HG02798 (cell line): ENCODE measurements around the gene CYB561D2.

Experiments
- ATAC-seq: cut with Tn5 transposase; IDR thresholded peaks from one replicate; pipeline ENCODE4 v1.9.1; 2021; ENCODE audit warnings: mild to moderate bottlenecking; ENCODE audit not compliant: unreplicated experiment, poor library complexity

CYB561D2 gene

DNA sequence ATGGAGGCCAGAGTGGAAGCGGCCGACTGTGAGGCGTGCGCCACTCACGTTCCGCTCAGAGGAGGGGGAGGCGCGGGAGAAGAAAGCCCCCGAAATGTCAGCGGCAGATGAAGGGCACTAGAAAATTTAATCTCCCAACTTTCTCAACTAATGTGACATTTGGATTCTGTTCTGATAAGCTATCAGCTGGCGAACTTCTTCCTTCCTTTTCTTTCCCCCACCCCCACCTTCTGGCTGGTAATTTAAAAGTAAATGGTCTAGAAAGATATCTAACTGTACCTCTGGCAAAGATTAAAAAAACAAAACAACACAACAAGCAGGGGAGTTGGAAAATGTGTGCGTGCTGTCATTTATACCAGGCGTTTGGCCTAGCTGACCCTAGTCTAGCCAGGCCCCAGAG, 35.1 kb downstream of the CYB561D2 start:
- ATAC-seq: no peak

DNA sequence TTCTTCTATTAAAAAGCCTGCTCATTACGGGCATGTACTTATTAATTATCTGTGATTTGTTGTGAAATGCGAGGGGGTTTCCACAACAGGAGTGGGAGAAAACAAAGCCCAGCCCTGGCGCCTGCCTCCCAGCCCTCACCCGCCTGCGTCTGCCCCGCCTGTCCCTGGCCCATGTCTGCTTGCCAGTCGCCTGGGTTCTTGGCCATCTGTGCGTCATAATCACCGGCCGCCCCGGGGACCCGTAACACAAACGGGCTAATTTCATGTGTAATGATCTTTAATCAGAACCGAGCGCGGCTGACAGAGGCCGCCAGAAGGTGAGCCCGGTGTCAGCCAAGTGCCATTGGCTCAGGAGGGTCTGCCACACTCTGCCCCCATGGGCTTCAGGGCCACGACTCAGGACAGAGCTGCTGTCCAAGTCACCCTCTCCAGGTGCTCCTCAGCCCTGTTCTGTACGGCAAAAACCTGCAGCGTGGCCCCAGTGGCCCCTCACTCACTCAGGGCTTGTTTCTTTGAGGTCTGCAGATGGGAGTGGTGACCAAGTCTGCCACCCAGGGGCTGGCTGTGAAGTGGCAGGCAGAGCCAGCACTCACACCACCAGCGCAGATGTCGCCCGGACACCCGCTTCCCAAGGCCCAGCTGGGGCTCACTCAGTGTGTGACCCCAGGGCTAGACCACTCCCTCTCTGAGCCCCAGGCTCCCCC, 37.5 kb downstream of the CYB561D2 start:
- ATAC-seq: no peak

DNA sequence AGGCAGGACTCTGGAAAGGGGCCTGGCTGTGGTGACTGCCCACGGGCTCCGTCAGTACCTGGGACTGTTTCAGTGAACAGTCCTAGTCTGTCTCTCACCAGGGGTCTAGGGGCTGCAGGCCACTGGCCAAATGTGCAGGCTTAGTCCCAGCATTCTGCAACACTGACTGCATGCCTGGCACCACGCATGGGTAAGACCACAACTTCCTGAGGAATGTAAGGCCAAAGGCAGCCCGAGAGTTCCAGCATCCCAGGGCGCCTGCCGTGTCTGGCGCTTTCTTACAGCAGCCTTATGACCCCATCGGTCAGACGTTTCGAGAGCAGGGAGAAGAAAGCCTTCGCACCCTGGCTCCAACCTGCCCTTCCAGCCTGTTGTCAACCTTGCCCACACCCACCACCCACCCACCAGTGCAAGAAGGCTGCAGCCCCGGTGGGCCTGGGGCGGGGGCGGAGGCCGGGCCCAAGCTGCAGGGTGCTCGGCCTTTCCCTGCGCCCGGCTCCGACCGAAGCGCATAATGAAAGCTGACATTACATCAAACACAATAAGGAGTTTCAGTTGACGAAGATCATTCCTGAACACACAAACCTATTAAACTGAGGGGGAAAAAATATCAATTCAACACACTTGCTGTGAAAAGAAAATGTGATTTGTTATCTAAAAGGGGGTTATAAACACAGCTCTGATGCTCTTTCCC, 38.2 kb downstream of the CYB561D2 start:
- no peak for ATAC-seq

DNA sequence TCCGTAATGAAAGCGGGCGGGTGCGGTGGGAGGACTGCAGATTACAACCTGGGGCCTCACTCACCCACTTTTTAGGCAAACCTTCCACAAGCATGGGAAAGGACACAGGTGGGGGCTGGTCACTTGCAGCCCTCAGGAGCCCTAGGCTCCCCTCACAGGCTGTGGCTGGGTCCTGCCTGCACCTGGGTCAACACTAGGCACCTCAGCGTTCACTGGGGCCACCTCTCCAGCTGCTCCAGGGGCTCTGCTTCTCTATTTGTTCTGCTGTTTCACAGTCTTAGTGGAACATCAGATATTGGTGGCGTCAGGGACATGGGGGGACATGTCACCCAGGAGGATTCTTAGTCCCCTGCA, 38.7 kb downstream of the CYB561D2 start:
- no peak for ATAC-seq

DNA sequence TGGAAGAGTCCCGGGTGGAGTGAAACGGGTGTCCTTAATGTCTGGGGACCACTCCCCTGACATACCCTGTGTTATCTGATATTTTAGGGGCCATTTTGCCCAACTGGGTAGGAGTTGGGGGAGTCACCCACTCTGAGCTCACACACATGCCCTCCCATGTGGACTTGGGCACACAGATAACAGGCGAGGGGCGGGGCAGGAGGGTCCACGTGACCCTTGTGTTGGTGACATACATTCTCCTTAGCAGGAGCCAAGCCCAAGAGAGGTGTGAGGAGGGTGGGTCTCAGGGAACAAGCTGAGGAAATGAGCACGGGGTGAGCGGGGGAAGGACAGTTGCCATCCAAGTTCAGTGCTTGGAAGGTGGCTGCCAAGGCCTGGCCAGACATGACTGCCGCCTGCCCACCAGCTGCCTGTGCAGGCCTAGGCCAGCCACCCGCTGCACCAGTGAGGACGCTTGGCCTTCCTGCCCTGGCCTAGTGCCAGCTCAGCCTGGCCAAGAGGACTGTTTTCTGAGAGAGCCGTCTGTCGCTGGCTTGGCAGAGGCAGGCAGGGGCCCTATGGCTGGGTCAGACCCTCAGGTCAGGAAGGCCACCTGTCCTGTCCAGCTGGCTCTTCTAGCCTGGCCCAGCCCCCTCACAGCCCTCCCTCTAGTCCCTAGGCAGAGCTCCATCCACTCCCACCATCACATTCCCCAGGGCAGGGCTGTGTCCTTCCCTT, 40.0 kb downstream of the CYB561D2 start:
- ATAC-seq: no peak

DNA sequence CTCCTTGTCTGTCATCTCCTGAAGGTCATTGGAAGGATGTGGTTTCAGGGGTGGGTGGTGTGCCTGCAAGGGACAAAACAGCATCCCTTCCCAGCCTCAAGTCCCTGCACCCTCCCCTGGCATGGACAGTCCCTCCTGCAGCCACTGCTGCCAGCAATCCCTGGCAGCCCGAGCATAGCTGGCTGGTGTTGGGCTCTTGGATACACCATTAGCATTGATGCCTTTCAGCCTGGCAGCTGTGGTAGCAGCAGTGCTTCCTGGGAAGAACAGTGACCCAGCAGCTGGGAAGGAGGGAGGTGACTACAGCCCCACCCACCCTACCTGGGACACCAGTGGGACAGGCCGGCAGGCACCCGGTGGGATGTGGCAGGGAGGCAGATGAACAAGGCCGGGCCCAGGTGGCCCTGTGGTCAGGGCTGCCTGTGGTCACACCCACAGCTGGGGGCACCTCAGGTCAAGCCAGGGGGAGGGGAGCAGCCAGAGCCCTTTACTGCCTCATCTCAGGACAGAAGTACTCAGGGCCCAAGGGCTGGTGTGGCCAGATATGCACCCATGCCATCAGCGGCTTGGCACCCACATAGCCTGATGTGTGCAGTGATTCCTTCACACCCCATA, 41.5 kb downstream of the CYB561D2 start:
- ATAC-seq: no peak

DNA sequence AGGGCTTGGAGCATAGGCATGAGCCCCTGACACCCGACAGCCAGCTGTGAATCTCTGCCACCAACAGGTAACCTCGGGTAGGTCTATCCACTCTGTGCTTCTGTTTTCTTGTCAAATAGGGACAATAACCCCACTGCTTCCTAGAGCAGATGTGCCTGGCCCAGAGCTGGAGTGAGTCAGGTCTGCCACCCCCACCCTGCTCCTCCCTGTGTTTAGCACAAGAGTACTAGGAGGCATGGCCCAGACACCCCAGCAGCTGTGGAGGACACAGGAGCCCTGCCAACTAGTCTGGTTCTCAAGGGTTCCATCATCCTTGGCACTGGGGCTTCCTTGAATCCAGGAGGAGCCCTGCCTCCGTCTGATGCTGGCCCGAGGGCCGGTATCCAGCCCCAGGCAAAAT, 42.4 kb downstream of the CYB561D2 start:
- no peak for ATAC-seq

DNA sequence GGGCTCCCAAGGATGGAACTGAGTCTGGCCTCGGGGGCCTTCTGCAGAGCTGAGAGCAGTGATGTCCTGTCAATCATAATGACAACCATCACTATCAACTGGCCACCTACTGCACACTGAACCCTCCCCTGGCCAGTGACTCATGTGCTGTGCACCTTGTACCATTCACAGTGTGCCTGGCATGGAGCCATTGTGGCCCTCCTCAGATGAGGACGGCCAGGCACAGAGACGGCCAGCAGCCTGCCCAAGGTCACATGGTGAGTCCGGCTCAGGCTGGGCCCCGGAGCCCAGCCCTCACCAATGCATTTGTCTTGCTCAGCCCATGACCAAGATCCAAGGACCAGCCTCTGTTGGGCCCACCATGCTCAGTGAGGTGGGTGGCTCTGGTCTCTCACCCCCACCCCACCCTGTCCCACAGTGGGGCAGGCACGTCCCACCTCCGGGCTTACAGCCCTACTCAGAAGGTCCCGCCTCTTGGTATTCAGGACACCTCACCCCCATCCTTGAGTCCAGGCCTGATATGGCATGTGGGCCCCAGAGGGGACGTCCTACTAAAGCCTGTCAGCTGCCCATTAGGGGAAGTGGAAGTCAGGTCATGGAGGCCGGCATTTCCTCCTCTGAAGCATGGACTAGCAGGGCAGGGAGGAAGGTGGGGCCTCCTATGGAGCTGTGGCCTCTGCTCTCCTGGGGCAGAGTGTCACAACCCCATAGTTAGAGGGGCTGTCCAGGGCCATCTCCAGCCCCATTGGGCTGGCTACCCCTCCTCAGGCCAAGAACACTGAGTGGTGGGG, 44.6 kb downstream of the CYB561D2 start:
- no peak for ATAC-seq

DNA sequence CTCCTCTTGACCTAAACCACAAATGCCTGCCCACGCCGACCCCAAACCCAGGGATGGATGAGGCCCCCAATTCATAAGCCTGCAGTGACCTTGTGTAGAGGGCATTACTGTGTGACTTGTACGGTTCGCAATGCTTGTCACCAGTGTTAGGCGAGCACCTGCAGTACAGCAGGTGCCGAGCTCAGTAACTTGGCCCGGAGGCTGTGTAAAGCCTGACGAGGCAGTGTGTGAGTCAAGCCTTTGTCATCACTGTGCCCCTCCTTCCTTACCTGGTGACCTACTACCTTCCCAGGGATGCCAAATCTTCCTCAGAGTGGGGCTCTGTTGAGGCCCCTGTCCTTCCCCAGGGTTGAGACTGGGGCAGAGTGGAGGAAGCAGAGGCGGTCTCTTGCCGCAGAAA, 45.8 kb downstream of the CYB561D2 start:
- ATAC-seq: no peak

DNA sequence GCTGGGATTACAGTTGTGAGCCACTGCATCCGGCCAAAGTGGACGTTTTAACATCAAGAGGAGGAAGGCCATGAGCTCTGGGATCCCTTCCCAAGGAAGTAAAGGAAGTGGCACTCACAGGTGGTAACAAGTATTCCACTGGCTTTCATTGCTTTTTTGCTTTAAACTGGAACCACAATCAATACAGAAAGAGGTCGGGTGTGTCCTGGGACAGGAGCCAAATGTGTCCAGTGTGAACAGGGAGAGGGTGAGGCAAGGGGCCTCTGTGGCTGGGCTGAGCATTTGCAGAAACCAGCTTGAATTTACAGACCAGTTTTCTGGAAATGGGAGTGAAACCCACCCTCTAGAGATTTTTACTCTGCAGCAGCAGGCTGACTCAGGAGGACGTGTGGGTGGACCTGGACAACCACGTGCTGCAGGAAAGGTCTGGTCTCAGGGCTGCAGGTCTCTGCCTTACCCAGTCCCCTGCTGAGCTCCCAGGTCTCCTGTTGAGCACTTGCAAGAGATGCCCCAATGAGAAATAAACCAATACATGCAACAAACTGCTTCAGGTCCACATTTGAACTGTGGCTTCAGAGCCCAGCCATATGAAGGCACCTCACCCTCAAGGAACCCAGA, 51.4 kb downstream of the CYB561D2 start:
- no peak for ATAC-seq
